H54 (cell line): ENCODE measurements around the gene NFASC.

Experiments
- DNase-seq: peaks from one replicate; pipeline ENCODE4 v3.0.0; 2011; ENCODE audit warnings: low spot score, mixed read lengths; ENCODE audit not compliant: insufficient read length
- FAIRE-seq: peaks from 3 replicates; lab custom pipeline; 2011; peaks lifted over from hg19 to GRCh38; lab: Jason Lieb, UNC
- POLR2A ChIP-seq: IDR thresholded peaks from 2 replicates; pipeline ENCODE4 v1.6.1; 2011; ENCODE audit warnings: low read depth, mild to moderate bottlenecking, low read length

NFASC gene

DNA sequence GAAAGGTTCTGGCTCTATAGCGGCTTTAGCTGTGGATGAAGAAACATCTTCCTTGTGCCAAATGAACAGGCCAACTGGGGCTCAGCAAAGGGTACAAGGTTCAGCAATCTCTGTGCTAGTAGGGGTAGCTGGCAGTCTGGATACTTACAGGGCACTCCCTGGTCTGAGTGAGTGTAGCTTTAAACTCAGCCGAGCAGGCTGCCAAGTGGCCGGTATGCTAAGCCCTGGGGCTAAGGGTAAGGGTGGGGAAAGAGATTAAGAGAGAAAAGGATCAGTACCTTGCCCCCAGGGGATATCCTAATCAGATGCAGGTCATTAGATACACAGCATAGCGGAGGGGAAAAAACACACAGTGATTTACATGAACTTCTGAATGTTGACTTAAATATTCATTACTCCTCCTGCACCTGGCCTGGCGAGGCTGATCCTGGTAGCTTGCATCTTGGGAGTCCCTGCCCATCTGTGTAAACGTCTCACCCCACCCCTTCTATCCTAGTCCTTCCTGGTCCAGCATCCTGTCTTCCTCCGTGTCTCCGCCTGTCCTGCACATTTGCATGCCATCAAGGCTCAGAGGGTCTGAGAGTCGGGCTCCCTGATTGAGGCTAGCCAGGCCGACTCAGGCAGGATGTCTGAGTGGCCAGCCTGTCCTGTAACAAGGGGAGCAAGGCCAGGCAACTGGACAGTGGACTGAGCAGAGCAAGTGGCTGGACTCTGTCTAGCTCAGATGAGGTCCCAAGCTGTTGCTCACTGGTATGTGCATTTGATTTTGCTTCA is 132.9 kb downstream of the NFASC start:
- FAIRE-seq = no peak
- no peak for DNase-seq
- no peak for TF ChIP-seq POLR2A

- no peak for TF ChIP-seq POLR2A
- DNase-seq (no peak), FAIRE-seq (no peak)
These were observed 133.7 kb downstream of the NFASC start for GRCh38 chr1:205004351-205004750.

GRCh38 chr1:205008896-205009295 is 138.2 kb downstream of the NFASC start:
- no peak for FAIRE-seq
- TF ChIP-seq POLR2A = no peak

DNA sequence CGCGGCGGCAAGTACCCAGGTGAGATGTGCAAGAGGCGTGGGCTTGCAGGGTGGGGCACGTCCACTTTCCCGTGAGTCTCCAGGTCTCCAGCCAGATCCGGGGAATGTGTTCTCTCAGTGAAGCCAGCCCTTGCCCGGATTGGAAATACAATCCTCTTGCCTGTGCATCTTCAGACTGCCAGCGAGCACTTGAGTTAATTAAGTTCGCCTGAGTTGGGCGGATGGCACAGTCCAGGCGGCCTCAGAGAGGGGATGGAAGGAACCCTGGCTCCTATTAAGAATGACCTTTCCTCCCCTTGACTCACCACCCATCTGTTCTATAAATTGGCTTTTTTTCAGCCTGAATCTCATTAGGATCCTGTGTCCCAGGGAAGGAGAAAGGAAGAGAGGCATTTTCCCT is 139.0 kb downstream of the NFASC start:
- FAIRE-seq = no peak
- TF ChIP-seq POLR2A = no peak
- no peak for DNase-seq

More at GRCh38 chr1:205008896-205009295, 138.2 kb downstream of the NFASC start:
- DNase-seq = no peak

DNA sequence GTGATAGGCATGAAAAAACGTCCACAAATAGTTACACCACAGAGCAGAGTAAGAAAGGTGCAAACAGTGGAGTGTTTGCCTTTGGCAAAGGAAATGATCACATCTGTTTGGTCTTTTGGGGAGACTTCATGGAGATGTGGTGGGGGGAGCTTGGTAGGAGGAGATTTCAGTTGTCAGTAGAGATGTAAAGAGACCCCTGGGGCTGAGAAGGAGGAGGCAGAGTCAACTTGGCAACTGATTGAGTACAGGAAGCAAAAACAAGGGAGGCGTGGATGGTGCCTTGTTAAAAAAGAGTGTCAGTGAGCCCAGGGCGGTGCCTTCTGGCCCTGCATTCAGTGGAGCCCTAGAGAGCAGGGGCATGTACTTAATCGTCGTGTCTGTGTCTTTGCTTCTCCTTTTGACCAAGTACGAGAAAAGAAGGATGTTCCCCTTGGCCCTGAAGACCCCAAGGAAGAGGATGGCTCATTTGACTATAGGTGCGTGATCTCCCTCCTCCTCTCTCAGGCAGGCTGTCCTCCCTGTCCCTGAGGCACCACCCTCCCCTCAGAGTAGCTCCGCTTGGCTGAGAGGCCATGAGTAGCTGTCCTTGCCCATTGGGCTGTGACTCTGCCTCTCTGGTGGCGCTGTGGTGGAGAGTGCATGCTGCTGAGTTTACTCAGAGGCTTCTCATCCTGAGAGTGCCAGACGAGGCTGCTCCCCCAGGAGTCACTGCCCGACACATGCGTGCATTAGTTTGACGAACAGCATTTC is 141.9 kb downstream of the NFASC start:
- DNase-seq = no peak
- FAIRE-seq = no peak
- TF ChIP-seq POLR2A = no peak

DNA sequence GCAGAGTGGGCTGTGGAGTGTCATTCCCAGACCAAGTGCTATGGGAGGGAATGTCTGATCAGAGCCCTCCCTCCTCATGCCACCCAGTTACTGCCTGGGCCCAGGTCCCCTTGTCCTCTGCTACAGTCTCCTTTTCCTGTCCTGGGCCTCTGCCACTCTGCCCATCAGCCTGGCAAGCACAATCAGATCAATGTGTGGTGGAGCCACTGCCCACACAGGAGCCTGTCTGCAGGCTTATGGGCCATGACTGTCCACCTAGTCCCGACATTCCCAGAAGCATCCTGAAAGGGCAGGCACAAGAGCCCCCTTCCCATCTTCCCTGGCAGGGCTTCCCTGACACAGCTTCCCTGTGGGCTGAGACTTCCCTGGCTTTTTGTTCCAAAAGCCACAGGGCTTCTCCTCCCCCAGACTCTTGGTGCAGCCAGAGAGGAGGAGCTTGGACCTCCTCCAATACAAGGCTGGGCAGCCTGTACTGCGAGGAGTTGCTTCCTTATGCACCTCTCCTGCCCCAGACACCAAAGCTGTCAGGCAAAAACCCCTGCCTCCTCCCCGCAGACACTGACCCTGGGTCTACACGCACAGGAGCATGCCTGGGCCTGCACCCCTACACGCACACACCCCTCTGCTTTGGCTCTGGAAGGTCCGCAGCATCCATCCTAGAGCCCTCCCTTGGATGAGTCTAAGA is 143.2 kb downstream of the NFASC start:
- TF ChIP-seq POLR2A = no peak
- DNase-seq (no peak), FAIRE-seq (no peak)

DNA sequence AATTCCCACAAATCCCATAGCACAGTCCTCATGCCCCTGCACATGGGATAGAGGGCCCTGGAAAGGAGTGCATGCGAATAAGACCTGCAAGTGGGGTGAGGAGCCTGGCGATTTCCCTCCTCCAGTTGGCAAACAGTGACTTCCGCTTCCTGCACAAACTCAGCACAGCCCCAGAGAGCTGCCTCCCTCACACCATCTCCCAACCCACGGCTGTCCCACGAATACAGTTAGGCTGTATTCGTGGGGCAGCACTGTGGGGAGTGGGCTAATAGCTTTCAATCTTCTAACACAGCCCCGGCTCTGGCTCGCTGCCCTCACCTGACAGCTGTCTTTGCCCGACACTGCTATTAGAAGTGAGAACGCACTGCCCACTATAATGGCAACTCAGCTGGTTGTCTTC is 144.1 kb downstream of the NFASC start:
- DNase-seq (no peak), FAIRE-seq (no peak)
- TF ChIP-seq POLR2A = no peak

DNA sequence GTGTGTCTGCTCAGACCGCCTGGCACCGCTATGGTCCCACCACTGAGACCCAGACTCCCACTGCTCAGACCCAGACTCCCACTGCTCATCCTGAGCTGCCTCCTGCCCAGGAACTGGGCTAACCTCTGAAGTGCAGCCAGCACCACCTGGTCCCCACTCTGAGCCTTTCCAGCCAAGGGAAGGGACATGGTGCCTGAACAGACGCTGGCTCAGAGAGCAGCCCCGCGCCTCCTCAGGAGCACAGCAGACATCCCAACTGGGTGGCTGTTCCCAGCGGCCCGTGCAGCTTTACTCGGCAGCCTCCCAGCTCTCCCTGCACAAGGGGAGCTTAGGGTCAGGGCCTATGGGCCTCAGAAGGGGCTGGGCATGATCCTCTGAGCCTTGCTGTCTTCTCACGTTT is 144.6 kb downstream of the NFASC start:
- FAIRE-seq (no peak), DNase-seq (no peak)
- TF ChIP-seq POLR2A = no peak

DNA sequence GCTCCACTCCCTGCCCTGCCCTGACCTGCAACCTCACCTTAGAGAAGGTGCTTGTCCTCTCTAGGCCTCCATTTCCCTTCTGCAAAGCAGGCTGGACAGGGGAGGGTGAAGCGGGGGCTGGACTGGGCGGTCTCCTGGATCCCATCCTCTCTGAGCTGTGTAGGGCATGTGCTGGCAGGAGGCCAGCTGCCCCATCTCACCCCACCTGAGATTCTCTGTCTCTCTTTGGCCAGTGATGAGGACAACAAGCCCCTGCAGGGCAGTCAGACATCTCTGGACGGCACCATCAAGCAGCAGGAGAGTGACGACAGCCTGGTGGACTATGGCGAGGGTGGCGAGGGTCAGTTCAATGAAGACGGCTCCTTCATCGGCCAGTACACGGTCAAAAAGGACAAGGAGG is 145.4 kb downstream of the NFASC start:
- no peak for FAIRE-seq

DNA sequence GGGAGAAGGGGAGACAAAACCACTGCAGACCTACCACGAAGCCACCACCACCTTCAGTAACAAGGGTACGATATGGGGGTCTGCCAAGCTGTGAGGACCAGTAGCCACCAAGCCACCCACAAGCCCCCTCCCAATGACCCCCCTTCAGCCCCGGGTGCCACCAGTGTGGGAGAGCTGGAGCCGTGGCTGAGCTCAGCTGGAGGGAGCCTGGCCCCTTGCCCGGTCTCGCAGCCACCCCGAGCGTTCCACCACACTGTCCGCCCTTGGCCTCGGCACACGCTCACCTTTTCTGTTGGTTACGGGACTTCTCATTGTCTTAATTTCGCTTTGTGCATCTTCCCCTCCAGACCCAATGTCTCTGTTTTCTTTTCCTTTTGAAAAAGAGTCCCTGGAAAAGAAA is 145.9 kb downstream of the NFASC start:
- DNase-seq (no peak), FAIRE-seq (no peak)
- no peak for TF ChIP-seq POLR2A

More for the DNA sequence above, 145.4 kb downstream of the NFASC start:
- no peak for DNase-seq
- no peak for TF ChIP-seq POLR2A

- FAIRE-seq = no peak
- no peak for DNase-seq
- TF ChIP-seq POLR2A = no peak
These were observed 146.3 kb downstream of the NFASC start for GRCh38 chr1:205017001-205017400.

GRCh38 chr1:205017766-205018165 is 147.1 kb downstream of the NFASC start:
- FAIRE-seq (no peak), DNase-seq (no peak)
- no peak for TF ChIP-seq POLR2A

DNA sequence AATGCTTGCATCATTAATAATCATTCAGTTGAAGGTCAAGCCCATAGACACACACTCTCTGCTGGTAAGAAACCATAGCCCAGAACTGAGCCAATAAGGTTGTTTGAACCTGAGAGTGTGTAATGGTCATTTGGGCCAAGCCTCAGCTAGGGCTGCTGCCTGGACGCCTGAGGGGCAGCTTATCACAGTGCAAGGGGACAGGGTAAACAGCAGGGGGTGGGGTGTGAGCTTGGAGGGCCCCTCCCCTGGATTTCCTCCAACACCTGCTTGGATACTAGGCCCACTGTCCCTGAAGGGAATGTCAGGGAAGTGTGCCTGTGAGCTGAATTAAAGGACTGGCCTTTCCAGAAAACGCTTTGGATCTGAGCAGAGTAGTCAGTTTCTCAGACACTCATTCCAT is 147.7 kb downstream of the NFASC start:
- no peak for TF ChIP-seq POLR2A
- DNase-seq (no peak), FAIRE-seq (no peak)

GRCh38 chr1:205020466-205020865 is 149.8 kb downstream of the NFASC start:
- FAIRE-seq (no peak), DNase-seq (no peak)

DNA sequence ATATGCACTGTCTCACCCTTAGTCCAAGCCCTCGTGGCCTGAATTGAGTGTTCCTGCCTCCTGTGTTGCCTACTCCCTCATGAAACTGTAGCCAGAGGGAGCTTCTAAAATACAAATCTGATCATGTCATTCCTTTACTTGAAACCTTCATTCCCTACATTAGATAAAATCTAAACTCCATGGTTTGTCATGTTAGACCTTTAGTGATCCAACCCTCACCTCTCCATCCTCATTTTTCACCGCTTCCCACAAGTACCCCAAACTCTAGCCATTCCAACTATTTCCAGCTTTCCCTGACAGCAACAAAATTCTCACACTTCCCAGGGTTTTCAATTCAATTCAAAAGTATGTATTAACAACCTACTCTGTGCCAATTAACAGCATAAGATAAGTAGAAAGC is 154.0 kb downstream of the NFASC start:
- FAIRE-seq = no peak
- no peak for DNase-seq
- no peak for TF ChIP-seq POLR2A

More at GRCh38 chr1:205020466-205020865, 149.8 kb downstream of the NFASC start:
- TF ChIP-seq POLR2A = no peak
